Epithelial cell of proximal tubule (primary cell): ENCODE measurements around the gene SCRN3. TPM values are rescaled to one million over a fixed set of nuclear protein-coding genes. Genes with fewer than 3 reads are reported as not detected.
"Not testable (repeated sequence)": the region's sequence is repeated elsewhere in the genome, so short reads cannot be mapped to it uniquely, and the experiment has no call there.

Source experiments
- DNase-seq: peaks from one replicate; pipeline ENCODE4 v3.0.0-alpha.2; 2011; ENCODE audit warnings: low read depth
- H3K4me3 ChIP-seq: 2 replicates; pipeline ENCODE4 v1.5.1; 2011; ENCODE audit warnings: low read depth, mild to moderate bottlenecking, low read length
- total RNA-seq: library from RNA; depleted of rRNA; stranded (reverse); fragments of >200 nt; gene quantifications from 2 replicates; pipeline ENCODE4 v1.2.3, GENCODE V29; 2015
- TF ChIP-seq, protein P1 (sequence below): conservative IDR thresholded peaks from 2 replicates; pipeline ENCODE4 v1.5.1; 2012; ENCODE audit warnings: low read depth, mild to moderate bottlenecking, low read length

Gene SCRN3
- total RNA-seq, 1 donor from 2014 or later = 5.3 TPM

DNA sequence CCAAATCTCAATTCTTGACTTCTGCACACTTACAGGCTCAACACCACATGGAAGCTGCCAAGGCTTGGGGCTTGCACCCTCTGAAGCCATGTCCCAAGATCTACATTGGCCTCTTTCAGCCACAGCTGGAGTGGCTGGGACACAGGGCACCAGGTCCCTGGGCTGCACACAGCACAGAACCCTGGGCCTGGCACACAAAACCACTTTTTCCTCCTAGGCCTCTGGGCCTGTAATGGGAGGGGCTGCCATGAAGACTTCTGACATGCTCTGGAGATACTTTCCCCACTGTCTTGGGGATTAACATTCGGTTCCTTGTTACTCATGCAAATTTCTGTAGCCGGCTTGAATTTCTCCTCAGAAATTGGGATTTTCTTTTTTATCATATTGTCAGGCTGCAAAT, 30.9 kb upstream of the SCRN3 start:
- TF ChIP-seq, protein P1, sequence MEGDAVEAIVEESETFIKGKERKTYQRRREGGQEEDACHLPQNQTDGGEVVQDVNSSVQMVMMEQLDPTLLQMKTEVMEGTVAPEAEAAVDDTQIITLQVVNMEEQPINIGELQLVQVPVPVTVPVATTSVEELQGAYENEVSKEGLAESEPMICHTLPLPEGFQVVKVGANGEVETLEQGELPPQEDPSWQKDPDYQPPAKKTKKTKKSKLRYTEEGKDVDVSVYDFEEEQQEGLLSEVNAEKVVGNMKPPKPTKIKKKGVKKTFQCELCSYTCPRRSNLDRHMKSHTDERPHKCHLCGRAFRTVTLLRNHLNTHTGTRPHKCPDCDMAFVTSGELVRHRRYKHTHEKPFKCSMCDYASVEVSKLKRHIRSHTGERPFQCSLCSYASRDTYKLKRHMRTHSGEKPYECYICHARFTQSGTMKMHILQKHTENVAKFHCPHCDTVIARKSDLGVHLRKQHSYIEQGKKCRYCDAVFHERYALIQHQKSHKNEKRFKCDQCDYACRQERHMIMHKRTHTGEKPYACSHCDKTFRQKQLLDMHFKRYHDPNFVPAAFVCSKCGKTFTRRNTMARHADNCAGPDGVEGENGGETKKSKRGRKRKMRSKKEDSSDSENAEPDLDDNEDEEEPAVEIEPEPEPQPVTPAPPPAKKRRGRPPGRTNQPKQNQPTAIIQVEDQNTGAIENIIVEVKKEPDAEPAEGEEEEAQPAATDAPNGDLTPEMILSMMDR = no peak
- no peak overlapping the region for H3K4me3 ChIP-seq
- DNase-seq = no peak

DNA sequence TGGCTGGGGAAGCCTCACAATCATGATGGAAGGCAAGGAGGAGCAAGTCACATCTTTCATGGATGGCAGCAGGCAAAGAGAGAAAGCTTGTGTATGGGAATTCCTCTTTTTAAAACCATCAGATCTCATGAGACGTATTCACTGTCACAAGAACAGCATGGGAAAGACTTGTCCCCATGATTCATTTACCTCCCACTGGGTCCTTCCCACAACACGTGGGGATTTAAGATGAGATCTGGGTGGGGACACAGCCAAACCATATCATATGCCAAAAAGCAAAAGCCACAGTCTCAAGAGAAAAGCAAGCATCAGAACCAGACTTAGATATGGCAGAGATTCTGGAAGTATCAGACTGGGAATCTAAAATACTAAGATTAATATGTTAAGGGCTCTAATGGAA, 30.0 kb upstream of the SCRN3 start:
- TF ChIP-seq, protein P1 = no peak
- H3K4me3 ChIP-seq = no peak overlapping the region
- DNase-seq = no peak

DNA sequence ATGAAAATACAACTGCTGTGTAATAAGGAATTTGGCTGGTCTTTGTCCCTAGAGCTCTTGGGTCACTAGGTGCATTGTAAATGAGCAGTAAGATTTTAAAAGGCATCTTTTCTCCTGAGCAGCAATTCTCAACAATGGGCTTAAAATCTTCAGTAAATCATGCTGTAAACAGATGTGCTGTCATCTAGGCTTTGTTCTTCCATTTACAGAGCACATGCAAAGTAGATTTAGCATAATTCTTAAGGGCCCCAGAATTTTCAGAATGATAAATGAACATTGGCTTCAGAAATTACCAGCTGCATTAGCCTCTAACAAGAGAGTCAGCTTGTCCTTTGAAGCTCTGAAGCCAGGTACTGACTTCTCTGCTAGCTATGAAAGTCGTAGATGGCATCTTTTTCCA, 26.8 kb upstream of the SCRN3 start:
- TF ChIP-seq, protein P1 = no peak

DNA sequence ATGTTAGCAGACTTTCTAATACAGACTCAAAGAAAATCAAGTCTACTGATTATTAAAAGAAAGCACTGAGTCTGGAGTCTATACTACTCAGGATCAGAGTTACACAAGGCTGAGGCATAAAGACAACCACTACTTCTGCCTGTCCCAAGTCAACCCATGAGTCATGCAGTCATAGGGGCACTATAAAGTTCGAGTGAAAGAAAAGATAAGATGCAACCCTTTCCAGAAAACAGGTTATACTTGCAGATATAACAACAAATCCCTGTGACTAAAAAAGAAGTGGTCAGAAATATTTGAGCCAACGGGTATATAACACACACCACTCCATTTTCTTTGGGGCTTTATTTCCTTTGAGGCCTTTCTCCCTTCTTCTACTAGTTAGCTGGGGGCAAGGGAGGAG, 18.6 kb upstream of the SCRN3 start:
- no peak overlapping the region for H3K4me3 ChIP-seq
- DNase-seq = no peak
- TF ChIP-seq, protein P1 = no peak

More for the DNA sequence above, 26.8 kb upstream of the SCRN3 start:
- no peak for DNase-seq
- H3K4me3 ChIP-seq = no peak overlapping the region

DNA sequence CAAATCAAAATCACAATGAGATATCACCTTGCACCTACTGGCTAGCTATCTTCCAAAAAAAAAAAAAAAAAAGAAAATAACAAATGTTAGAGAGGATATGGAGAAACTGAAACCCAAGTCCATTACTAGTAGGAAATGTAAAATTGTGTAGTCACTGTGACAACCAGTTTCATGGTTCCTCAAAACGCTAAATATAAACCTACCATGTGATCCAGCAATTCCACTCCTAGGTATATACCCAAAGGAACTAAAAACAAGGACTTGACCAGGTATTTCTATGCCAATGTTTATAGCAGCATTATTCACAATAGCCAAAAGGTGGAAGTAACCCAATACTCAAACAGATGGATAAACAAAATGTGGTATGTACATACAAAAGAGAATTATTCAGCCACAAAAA, 11.7 kb upstream of the SCRN3 start:
- TF ChIP-seq, protein P1 = no peak
- H3K4me3 ChIP-seq = no peak overlapping the region
- DNase-seq = no peak

DNA sequence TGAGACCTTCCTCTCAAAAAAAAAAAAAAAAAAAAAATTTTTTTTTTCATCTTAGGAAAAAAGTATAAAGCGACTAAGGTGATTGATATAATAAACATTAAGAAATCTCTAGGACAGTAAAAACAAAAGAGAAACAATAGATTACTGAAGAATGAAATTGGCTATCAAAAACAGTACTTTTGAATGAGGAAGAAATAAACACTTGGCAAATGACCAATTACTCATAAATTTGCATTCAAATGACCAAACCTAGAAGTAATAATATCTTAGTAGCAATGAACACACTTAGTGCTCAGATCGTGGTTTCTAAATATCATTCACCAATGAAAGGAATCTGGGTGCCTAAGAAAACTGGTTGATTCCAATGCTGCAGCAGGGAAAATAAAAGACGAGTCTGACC, 10.3 kb upstream of the SCRN3 start:
- no peak for DNase-seq
- H3K4me3 ChIP-seq = no peak overlapping the region
- TF ChIP-seq, protein P1 = no peak

DNA sequence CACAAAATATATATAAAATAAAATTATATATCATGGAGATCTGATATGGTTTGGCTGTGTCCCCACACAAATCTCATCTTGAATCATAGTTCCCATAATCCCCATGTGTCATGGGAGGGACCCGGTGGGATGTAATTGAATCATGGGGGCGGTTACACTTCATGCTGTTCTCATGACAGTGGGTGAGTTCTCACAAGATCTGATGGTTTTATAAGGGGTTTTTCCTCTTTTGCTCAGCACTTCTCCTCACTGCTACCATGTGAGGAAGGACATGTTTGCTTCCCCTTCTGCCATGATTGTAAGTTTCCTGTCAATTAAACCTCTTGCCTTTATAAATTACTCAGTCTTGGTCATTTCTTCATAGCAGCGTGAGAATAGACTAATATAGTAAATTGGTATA, 6.8 kb upstream of the SCRN3 start:
- not testable (repeated sequence) for DNase-seq, H3K4me3 ChIP-seq

DNA sequence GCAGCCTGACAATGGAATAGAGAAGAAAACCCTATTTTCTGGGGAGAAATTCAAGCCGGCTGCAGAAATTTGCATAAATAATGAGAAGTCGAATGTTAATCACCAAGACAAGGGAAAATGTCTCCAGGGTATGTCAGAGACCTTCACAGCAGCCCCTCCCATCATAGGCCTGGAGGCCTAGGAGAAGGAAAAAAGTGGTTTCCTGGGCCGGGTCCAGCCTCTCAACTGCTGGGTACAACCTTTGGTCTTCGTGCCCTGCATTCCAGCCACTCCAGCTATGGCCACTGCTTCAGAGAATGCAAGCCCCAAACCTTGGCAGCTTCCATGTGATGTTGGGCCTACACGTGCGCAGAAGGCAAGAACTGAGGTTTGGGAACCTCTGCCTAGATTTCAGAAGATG, 6.0 kb upstream of the SCRN3 start:
- no peak for DNase-seq
- H3K4me3 ChIP-seq = no peak overlapping the region
- TF ChIP-seq, protein P1 = no peak

DNA sequence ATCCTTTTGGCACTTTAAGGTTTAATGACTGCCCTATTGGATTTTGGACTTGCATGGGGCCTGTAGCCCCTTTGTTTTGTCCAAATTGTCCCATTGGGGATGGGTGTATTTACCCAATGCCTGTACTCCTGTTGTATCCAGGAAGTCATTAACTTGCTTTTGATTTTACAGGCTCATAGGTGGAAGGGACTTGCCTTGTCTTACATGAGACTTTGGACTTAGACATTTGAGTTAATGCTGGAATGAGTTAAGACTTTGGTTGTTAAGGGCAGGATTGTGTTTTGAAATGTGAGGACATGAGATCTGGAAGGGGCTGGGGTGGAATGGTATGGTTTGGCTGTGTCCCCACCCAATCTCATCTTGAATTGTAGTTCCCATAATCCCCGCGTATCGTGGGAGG, 5.2 kb upstream of the SCRN3 start:
- not testable (repeated sequence) for H3K4me3 ChIP-seq, DNase-seq
